Peyer's patch (tissue), 4 donors: ENCODE measurements around the gene YJEFN3.

Source experiments
- CTCF ChIP-seq, 6 experiments: fragments of 450-650 bp in 4 of 6; fragments of 200-600 bp in 2 of 6; sonication (generic) in 1 of 6; IDR thresholded peaks; one replicate each; pipeline ENCODE4 v1.5.1; 2017 to 2019; ENCODE audit warnings: antibody characterized with exemption in 6 of 6, mild to moderate bottlenecking in 3 of 6, moderate library complexity in 1 of 6
- POLR2A ChIP-seq, 2 donors: fragments of 450-650 bp; IDR thresholded peaks; one replicate each; pipeline ENCODE4 v1.5.1; 2017; ENCODE audit warnings: antibody characterized with exemption in 2 of 2, mild to moderate bottlenecking in 2 of 2, moderate library complexity in 2 of 2

GRCh38 chr19:19551853-19552192, 23.1 kb downstream of the YJEFN3 start:
- TF ChIP-seq CTCF (IDR thresholded peaks at IDR 0.05) = no peak
- no peak for TF ChIP-seq POLR2A (IDR thresholded peaks at IDR 0.05)
